Prostate gland (tissue), 2 donors: ENCODE data around the gene KRTAP6-3.

Source experiments
- POLR2AphosphoS5 ChIP-seq: sonication (generic); formaldehyde crosslinking; IDR thresholded peaks from one replicate; pipeline ENCODE4 v1.6.1; 2017; ENCODE audit warnings: antibody characterized with exemption
- TF ChIP-seq, protein P1 (sequence below), 4 experiments: fragments of 200-600 bp in 2 of 4; fragments of 450-650 bp in 2 of 4; sonication (generic) in 2 of 4; IDR thresholded peaks; 1 replicate in 3 of 4; 2 replicates in 1 of 4; pipeline ENCODE4 v1.5.1; 2016 to 2019; ENCODE audit warnings: antibody characterized with exemption in 4 of 4, mild to moderate bottlenecking in 2 of 4, moderate library complexity in 2 of 4

DNA sequence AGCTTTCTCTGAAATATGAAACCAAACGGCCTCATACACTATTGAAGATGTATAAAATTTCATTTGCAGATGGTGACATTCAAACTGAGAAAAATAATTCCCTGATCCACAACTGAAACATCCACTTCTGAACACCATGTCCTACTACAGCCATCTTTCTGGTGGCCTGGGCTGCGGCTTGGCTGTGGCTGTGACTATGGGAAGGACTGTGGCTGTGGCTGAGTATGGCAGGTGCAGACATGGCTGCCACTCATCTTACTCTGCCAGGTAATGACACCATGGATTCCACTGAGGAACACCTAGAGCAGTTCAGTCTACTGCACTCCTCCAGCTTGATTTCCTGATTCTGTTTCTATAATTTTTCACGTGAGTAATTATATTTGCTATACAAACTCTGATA, 28.3 kb downstream of the KRTAP6-3 start, which contains the start of gene KRTAP20-4:
- TF ChIP-seq, protein P1, sequence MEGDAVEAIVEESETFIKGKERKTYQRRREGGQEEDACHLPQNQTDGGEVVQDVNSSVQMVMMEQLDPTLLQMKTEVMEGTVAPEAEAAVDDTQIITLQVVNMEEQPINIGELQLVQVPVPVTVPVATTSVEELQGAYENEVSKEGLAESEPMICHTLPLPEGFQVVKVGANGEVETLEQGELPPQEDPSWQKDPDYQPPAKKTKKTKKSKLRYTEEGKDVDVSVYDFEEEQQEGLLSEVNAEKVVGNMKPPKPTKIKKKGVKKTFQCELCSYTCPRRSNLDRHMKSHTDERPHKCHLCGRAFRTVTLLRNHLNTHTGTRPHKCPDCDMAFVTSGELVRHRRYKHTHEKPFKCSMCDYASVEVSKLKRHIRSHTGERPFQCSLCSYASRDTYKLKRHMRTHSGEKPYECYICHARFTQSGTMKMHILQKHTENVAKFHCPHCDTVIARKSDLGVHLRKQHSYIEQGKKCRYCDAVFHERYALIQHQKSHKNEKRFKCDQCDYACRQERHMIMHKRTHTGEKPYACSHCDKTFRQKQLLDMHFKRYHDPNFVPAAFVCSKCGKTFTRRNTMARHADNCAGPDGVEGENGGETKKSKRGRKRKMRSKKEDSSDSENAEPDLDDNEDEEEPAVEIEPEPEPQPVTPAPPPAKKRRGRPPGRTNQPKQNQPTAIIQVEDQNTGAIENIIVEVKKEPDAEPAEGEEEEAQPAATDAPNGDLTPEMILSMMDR (IDR thresholded peaks at IDR 0.05) = no peak
- TF ChIP-seq POLR2AphosphoS5 = no peak
